K562 treated with DMSO at 1 percent for 4 hours (cell line): ENCODE measurements around the gene AANAT. TPM values are rescaled to one million over a fixed set of nuclear protein-coding genes. Genes with fewer than 3 reads are reported as not detected.

Source experiments
- total RNA-seq: library from RNA; unstranded; fragments of 300-600 nt; gene quantifications from 2 replicates; pipeline ENCODE4 v1.2.3, GENCODE V29; 2022; ENCODE audit not compliant: insufficient read depth

The AANAT gene
- total RNA-seq = not detected in 2 replicates

GRCh38 chr17:76467366-76467765 lies at the start of gene AANAT:
Gene AANAT, plus strand, starts transcription at chr17:76467603. Its CDS starts 1,144 bp downstream, at chr17:76468747.

GRCh38 chr17:76452660-76453430 lies 14.6 kb upstream of the AANAT start, which contains the start of gene UBE2O:
Gene UBE2O, minus strand, starts transcription at chr17:76453152. Its CDS starts 11 bp downstream, at chr17:76453141.

GRCh38 chr17:76501018-76501826 lies 33.8 kb downstream of the AANAT start, which contains the start of gene RHBDF2:
Gene RHBDF2, minus strand, starts transcription at chr17:76501423. Its CDS starts 19,899 bp downstream, at chr17:76481524.

Other genes starting within 250 kb of the AANAT start
- gene RNF157, start 227.1 kb upstream of the AANAT start, total RNA-seq = 30.3 and 31.6 TPM in 2 replicates
- gene UBALD2, start 202.3 kb upstream of the AANAT start, total RNA-seq = 169 and 172 TPM in 2 replicates
- gene QRICH2, start 159.3 kb upstream of the AANAT start, total RNA-seq = 7.0 and 7.9 TPM in 2 replicates
- 24.6 and 36.0 TPM in 2 replicates for gene PRPSAP1, start 113.7 kb upstream of the AANAT start, total RNA-seq
- gene SPHK1, start 83.0 kb upstream of the AANAT start, total RNA-seq = 25.4 and 29.2 TPM in 2 replicates
- gene UBE2O, start 14.5 kb upstream of the AANAT start, total RNA-seq = 33.7 and 36.1 TPM in 2 replicates
- 0.62 and 0.84 TPM in 2 replicates for gene RHBDF2, start 33.8 kb downstream of the AANAT start, total RNA-seq
- not detected in 2 replicates for gene CYGB, start 70.1 kb downstream of the AANAT start, total RNA-seq
- gene PRCD, start 72.4 kb downstream of the AANAT start, total RNA-seq = not detected in 2 replicates
- not detected in 2 replicates for gene ST6GALNAC2, start 118.3 kb downstream of the AANAT start, total RNA-seq
- gene ST6GALNAC1, start 176.2 kb downstream of the AANAT start, total RNA-seq = 34.0 and 49.0 TPM in 2 replicates
- 10.9 and 13.3 TPM in 2 replicates for gene MXRA7, start 243.4 kb downstream of the AANAT start, total RNA-seq